ENCODE results near the gene PRR35.

DNA sequence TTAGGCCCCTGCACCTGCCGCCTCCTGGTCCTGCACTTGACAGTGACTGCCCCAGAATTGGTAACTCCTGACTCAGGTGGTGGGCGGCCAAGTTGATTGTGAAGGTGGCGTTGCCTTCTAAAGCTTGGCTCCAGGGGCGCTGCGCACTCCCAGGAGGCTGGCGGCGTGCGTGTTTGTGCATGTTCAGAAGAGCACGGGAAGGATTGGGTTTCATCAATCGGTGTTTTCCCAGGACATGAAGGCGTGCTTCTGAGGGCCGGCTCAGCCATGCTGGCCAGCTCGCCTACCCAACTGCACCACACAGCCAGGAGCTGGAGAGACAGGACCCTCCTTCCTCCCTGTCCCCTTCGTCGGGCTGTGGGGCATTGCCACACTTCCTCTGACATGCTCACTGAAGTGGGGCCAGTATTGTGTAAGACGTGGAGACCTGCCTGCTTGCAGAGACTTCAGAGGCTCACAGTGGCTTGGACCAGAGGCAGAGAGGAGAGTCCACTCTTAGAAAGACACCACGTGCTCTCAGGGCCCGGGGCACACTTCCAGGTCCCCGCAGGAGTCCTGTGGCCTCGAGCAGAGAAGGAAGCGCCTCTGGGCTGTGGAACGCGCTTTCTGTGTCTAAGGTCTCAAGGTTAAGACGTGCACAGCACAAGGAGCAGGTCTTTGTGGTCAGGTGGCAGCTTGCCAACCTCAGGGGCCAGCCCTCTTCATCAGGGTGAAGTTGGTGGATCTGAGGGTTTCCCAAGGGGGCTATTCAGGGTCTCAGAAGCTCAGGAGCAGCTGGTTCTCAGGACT, 32.5 kb downstream of the PRR35 start:
- TF ChIP-seq, protein P1, sequence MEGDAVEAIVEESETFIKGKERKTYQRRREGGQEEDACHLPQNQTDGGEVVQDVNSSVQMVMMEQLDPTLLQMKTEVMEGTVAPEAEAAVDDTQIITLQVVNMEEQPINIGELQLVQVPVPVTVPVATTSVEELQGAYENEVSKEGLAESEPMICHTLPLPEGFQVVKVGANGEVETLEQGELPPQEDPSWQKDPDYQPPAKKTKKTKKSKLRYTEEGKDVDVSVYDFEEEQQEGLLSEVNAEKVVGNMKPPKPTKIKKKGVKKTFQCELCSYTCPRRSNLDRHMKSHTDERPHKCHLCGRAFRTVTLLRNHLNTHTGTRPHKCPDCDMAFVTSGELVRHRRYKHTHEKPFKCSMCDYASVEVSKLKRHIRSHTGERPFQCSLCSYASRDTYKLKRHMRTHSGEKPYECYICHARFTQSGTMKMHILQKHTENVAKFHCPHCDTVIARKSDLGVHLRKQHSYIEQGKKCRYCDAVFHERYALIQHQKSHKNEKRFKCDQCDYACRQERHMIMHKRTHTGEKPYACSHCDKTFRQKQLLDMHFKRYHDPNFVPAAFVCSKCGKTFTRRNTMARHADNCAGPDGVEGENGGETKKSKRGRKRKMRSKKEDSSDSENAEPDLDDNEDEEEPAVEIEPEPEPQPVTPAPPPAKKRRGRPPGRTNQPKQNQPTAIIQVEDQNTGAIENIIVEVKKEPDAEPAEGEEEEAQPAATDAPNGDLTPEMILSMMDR (IDR thresholded peaks at IDR 0.05; ENCODE audit: low read depth, low read length, poor library complexity, severe bottlenecking): no peak
- TF ChIP-seq EZH2phosphoT487 (IDR thresholded peaks at IDR 0.05; ENCODE audit: borderline replicate concordance, low read length): no peak

Measured in DOHH2 (cell line).